ENCODE measurements around the gene SNX24.

The SNX24 gene

DNA sequence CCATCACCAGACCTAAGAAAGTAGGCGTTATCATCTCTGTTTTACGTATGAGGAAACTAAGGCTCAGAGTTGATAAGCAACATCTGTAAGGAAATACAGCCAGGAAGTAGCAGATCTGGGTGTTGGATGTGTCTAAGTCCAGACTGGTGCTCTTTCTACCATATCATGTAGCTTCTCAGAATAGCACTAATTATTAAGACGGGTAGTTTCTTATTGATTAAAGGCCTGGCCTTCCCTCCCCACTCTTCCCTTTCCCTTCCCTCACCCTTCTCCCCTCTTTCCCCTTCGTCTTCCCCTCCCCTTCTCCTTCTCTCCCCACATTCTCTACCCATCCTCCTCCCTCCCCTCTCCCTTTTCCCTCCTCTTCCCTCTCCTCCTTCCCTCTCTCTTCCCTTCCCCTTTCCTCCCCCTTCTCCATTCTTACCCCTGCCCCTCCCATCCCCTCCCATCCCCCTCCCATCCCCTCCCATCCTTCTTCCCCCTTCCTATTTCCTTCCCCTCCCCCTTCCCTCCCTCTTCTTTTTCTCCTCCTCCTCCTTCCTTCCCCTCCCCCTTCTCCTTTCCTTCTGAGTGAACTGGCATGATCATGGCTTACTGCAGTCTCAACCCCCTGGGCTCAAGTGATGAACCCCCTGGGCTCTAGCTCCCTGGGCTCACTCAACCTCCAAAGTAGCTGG lies 79.4 kb downstream of the SNX24 start:
- no peak for DNase-seq
- Histone ChIP-seq H3K27me3 (ENCODE audit: insufficient read depth, low read length, poor library complexity) (no peaks in the 10 kb centered on the region), H3K79me2 (ENCODE audit: insufficient read depth, low read length) (no peaks in the 10 kb centered on the region), H3K4me2 (ENCODE audit: insufficient read depth, low read length) (no peak overlapping the region), H3K36me3 (ENCODE audit: insufficient read depth, low read length) (no peaks in the 10 kb centered on the region), H3K4me3 (ENCODE audit: low read depth in 1 of 2, low read length in 2 of 2) (no peak overlapping the region), H3K4me1 (ENCODE audit: insufficient read depth, low read length) (no peaks in the 10 kb centered on the region), H3K27ac (ENCODE audit: low read length) (no peak overlapping the region), H3K9me3 (ENCODE audit: insufficient read depth, low read length, severe bottlenecking) (no peaks in the 10 kb centered on the region), H3K9ac (ENCODE audit: low read depth, low read length) (no peak overlapping the region), H2AFZ (ENCODE audit: low read depth, low read length) (no peak overlapping the region), H4K20me1 (ENCODE audit: insufficient read depth, low read length) (no peaks in the 10 kb centered on the region)
- TF ChIP-seq, protein P1, sequence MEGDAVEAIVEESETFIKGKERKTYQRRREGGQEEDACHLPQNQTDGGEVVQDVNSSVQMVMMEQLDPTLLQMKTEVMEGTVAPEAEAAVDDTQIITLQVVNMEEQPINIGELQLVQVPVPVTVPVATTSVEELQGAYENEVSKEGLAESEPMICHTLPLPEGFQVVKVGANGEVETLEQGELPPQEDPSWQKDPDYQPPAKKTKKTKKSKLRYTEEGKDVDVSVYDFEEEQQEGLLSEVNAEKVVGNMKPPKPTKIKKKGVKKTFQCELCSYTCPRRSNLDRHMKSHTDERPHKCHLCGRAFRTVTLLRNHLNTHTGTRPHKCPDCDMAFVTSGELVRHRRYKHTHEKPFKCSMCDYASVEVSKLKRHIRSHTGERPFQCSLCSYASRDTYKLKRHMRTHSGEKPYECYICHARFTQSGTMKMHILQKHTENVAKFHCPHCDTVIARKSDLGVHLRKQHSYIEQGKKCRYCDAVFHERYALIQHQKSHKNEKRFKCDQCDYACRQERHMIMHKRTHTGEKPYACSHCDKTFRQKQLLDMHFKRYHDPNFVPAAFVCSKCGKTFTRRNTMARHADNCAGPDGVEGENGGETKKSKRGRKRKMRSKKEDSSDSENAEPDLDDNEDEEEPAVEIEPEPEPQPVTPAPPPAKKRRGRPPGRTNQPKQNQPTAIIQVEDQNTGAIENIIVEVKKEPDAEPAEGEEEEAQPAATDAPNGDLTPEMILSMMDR (IDR thresholded peaks at IDR 0.05; ENCODE audit: borderline replicate concordance, extremely low read depth, low read length, poor library complexity, severe bottlenecking) = no peak
- TF ChIP-seq EZH2 (IDR thresholded peaks at IDR 0.05; ENCODE audit: borderline replicate concordance, low read depth, low read length, severe bottlenecking) = no peak
- no peak for ATAC-seq (ENCODE audit: insufficient read depth, low read depth)

DNA sequence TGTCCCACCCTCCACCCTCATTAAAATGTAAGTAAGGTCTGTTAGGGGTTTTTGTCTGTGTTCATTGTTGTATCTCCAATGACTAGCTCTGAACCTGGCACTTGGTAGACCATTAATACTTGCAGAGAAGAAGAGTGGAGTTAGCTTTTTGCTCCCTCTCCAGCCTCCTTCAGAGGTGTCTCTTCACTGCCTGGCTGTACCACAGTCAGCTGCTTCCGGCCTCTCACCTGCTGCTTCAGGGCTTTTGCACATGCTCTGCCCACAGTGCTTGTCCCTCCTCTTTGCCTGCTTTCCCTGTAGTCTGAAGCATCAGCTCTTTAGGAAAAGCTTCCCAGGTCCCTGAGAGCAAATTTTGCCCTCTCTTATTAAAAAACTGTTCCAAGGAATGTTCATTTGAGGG lies 83.6 kb downstream of the SNX24 start:
- Histone ChIP-seq H2AFZ (ENCODE audit: low read depth, low read length) (no peak overlapping the region), H3K27me3 (ENCODE audit: insufficient read depth, low read length, poor library complexity) (no peaks in the 10 kb centered on the region), H3K4me2 (ENCODE audit: insufficient read depth, low read length) (no peak overlapping the region), H3K4me3 (ENCODE audit: low read depth in 1 of 2, low read length in 2 of 2) (no peak overlapping the region), H3K79me2 (ENCODE audit: insufficient read depth, low read length) (no peaks in the 10 kb centered on the region), H3K4me1 (ENCODE audit: insufficient read depth, low read length) (no peaks in the 10 kb centered on the region), H4K20me1 (ENCODE audit: insufficient read depth, low read length) (no peaks in the 10 kb centered on the region), H3K36me3 (ENCODE audit: insufficient read depth, low read length) (no peaks in the 10 kb centered on the region), H3K9me3 (ENCODE audit: insufficient read depth, low read length, severe bottlenecking) (no peaks in the 10 kb centered on the region), H3K9ac (ENCODE audit: low read depth, low read length) (no peak overlapping the region), H3K27ac (ENCODE audit: low read length) (no peak overlapping the region)
- TF ChIP-seq EZH2 (IDR thresholded peaks at IDR 0.05; ENCODE audit: borderline replicate concordance, low read depth, low read length, severe bottlenecking) = no peak
- TF ChIP-seq, protein P1 (IDR thresholded peaks at IDR 0.05; ENCODE audit: borderline replicate concordance, extremely low read depth, low read length, poor library complexity, severe bottlenecking) = no peak
- ATAC-seq (ENCODE audit: insufficient read depth, low read depth) (no peak), DNase-seq (no peak)

DNA sequence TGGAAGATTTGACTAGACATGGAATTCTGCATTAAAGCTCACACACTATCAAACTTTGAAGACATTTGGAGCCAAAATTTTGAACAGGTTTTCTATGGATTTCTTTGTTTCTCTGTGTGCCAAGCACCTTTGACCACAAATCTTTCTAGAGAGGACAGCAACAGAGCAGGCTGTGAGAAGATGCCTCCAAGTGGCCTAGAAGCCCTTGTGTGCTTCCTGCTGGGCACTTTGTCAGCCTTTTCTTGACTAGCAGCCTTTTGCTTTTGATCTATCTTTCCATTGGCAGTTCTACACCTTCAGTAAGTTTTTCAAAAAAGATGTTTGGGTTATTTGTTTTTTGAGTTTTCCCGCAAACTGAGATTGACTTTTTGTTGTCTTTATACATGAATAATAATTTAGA lies 84.6 kb downstream of the SNX24 start:
- no peak overlapping the region for H3K9ac ChIP-seq (ENCODE audit: low read depth, low read length)
- no peaks in the 10 kb centered on the region for H3K27me3 ChIP-seq (ENCODE audit: insufficient read depth, low read length, poor library complexity)
- H3K27ac ChIP-seq (ENCODE audit: low read length) = no peak overlapping the region
- no peaks in the 10 kb centered on the region for H3K9me3 ChIP-seq (ENCODE audit: insufficient read depth, low read length, severe bottlenecking)
- no peaks in the 10 kb centered on the region for H3K4me1 ChIP-seq (ENCODE audit: insufficient read depth, low read length)
- no peaks in the 10 kb centered on the region for H3K36me3 ChIP-seq (ENCODE audit: insufficient read depth, low read length)
- H2AFZ ChIP-seq (ENCODE audit: low read depth, low read length) = no peak overlapping the region
- ATAC-seq (ENCODE audit: insufficient read depth, low read depth) (no peak), DNase-seq (no peak)
- no peaks in the 10 kb centered on the region for H3K79me2 ChIP-seq (ENCODE audit: insufficient read depth, low read length)
- H3K4me2 ChIP-seq (ENCODE audit: insufficient read depth, low read length) = no peak overlapping the region
- no peaks in the 10 kb centered on the region for H4K20me1 ChIP-seq (ENCODE audit: insufficient read depth, low read length)
- H3K4me3 ChIP-seq (ENCODE audit: low read depth in 1 of 2, low read length in 2 of 2) = no peak overlapping the region
- TF ChIP-seq, protein P1 (IDR thresholded peaks at IDR 0.05; ENCODE audit: borderline replicate concordance, extremely low read depth, low read length, poor library complexity, severe bottlenecking) = no peak
- TF ChIP-seq EZH2 (IDR thresholded peaks at IDR 0.05; ENCODE audit: borderline replicate concordance, low read depth, low read length, severe bottlenecking) = no peak

Data from DND-41 (cell line).